PC-3 (cell line): ENCODE results near the gene ZNF716. TPM values are rescaled to one million over a fixed set of nuclear protein-coding genes. Genes with fewer than 3 reads are reported as not detected.
"Not testable (repeated sequence)": the region's sequence is repeated elsewhere in the genome, so short reads cannot be mapped to it uniquely, and the experiment has no call there.

Source experiments
- ATAC-seq: fragments of 200-7000 bp; cut with Tn5 transposase; 2 replicates; pipeline ENCODE4 v1.9.1; 2020; ENCODE audit warnings: mild to moderate bottlenecking, moderate library complexity
- Bru-seq: library from RNA; stranded (reverse); fragments of 400-500 nt; gene quantifications from one replicate; lab custom pipeline; 2021; lab: Mats Ljungman, UMichigan
- BruChase-seq, 2 experiments: library from RNA; stranded (reverse); fragments of 400-500 nt; gene quantifications; one replicate each; lab custom pipeline; 2021; lab: Mats Ljungman, UMichigan
- BruUV-seq: library from RNA; stranded (reverse); fragments of 400-500 nt; replicated peaks from 2 replicates; lab custom pipeline; 2021; lab: Mats Ljungman, UMichigan
- CTCF ChIA-PET: fragments of 300-600 bp; sonication (Branson Sonifier 250); formaldehyde crosslinking; loops from one replicate; lab custom pipeline; 2022; ENCODE audit warnings: antibody characterized with exemption; lab: Charles Lee
- POLR2A ChIA-PET: fragments of 300-600 bp; sonication (Branson Sonifier 250); formaldehyde crosslinking; loops from one replicate; lab custom pipeline; 2022; ENCODE audit warnings: antibody characterized with exemption; ENCODE audit not compliant: unreplicated experiment; lab: Charles Lee
- DNase-seq: peaks from one replicate; pipeline ENCODE4 v3.0.0-alpha.2; 2015
- H2AFZ ChIP-seq: fragments of 300-600 bp; sonication (generic); 2 replicates; pipeline ENCODE4 v1.6.0; 2016; ENCODE audit warnings: antibody characterized with exemption, low read length
- H3F3A ChIP-seq: fragments of 300-600 bp; sonication (generic); one replicate; pipeline ENCODE4 v1.6.0; 2017; ENCODE audit warnings: antibody characterized with exemption, low read length, control low read depth, mild to moderate bottlenecking; ENCODE audit not compliant: unreplicated experiment
- H3K27ac ChIP-seq: fragments of 300-600 bp; sonication (generic); 2 replicates; pipeline ENCODE4 v1.5.1; 2016; ENCODE audit warnings: mild to moderate bottlenecking, low read length
- H3K27me3 ChIP-seq: fragments of 300-600 bp; sonication (generic); 2 replicates; pipeline ENCODE4 v1.6.1; 2016; ENCODE audit warnings: low read length, mixed read lengths
- H3K36me3 ChIP-seq: fragments of 300-600 bp; sonication (generic); 2 replicates; pipeline ENCODE4 v1.6.1; 2016; ENCODE audit warnings: low read depth, mixed run types, low read length, mixed read lengths
- H3K4me1 ChIP-seq: fragments of 300-600 bp; sonication (generic); 2 replicates; pipeline ENCODE4 v1.5.1; 2016; ENCODE audit warnings: low read length; ENCODE audit not compliant: insufficient read depth
- H3K4me2 ChIP-seq: fragments of 300-600 bp; sonication (generic); 2 replicates; pipeline ENCODE4 v1.6.0; 2016; ENCODE audit warnings: low read length
- H3K4me3 ChIP-seq: fragments of 300-600 bp; sonication (generic); 2 replicates; pipeline ENCODE4 v1.5.1; 2016; ENCODE audit warnings: mild to moderate bottlenecking, low read length, mixed read lengths
- H3K79me2 ChIP-seq: fragments of 300-600 bp; sonication (generic); 2 replicates; pipeline ENCODE4 v1.6.1; 2017; ENCODE audit warnings: low read length, mixed read lengths
- H3K9ac ChIP-seq: fragments of 300-600 bp; sonication (generic); 2 replicates; pipeline ENCODE4 v1.6.0; 2016; ENCODE audit warnings: mild to moderate bottlenecking, low read length
- H3K9me2 ChIP-seq: fragments of 300-600 bp; sonication (generic); replicated peaks from 2 replicates; pipeline ENCODE4 v1.6.1; 2016; ENCODE audit warnings: mixed run types, low read length, mixed read lengths
- H3K9me3 ChIP-seq: fragments of 300-600 bp; sonication (generic); 2 replicates; pipeline ENCODE4 v1.6.1; 2016; ENCODE audit warnings: low read length, mixed read lengths
- H4K20me1 ChIP-seq: fragments of 300-600 bp; sonication (generic); 2 replicates; pipeline ENCODE4 v1.6.1; 2016; ENCODE audit warnings: low read length, mixed read lengths
- EZH2 ChIP-seq: fragments of 300-600 bp; sonication (generic); IDR thresholded peaks from one replicate; pipeline ENCODE4 v1.6.1; 2017; ENCODE audit warnings: antibody characterized with exemption, mild to moderate bottlenecking, low read length; ENCODE audit not compliant: unreplicated experiment
- EZH2phosphoT487 ChIP-seq: fragments of 300-600 bp; sonication (generic); IDR thresholded peaks from 2 replicates; pipeline ENCODE4 v1.6.1; 2018; ENCODE audit warnings: mild to moderate bottlenecking, antibody characterized with exemption, low read length, borderline replicate concordance
- intact Hi-C: fragments of 100-400 bp; cut with micrococcal nuclease; formaldehyde crosslinking; loops from 2 replicates; pipeline ENCODE4 v1.9.0; 2023
- long read RNA-seq: library from polyadenylated mRNA; unstranded; transcript quantifications from one replicate; pipeline ENCODE4 v2.0.0, GENCODE V29; 2021; ENCODE audit not compliant: unreplicated experiment
- total RNA-seq: library from RNA; depleted of rRNA; stranded (reverse); fragments of >200 nt; gene quantifications from 2 replicates; pipeline ENCODE4 v1.2.3, GENCODE V29; 2014; rRNA removed
- TF ChIP-seq, protein P1 (sequence below): fragments of 300-600 bp; sonication (generic); conservative IDR thresholded peaks from 2 replicates; pipeline ENCODE4 v1.5.1; 2017; ENCODE audit warnings: antibody characterized with exemption, low read depth, mild to moderate bottlenecking, low read length

ZNF716 gene
- 0.06 TPM in 1 of 2 replicates, not detected in the other for total RNA-seq
- not detected for Bru-seq, nascent RNA
- BruChase-seq, experiment 1, labeled RNA remaining after a 6-hour chase, result not detected
- not detected for BruChase-seq, experiment 2, labeled RNA remaining after a 2-hour chase
- long read RNA-seq, result 0 reads

DNA sequence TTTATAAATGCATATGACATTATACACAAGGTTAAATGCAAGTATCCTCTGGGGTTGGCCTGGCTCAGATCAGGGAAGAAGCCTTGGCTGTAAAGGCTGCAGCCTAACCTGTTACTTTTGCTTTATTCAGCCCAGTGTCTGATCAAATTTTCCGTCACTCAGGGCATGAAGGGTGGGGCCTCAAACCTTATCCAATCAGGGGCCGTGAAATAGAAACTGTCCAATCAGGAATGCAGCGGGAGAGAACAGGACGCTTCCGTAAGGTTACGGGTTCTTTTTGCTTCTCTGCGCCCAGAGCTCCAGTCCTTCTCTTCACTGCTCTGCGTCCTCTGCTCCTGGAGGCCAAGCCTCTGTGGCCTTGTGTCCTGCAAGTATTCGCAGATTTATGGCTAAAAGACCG lies at the start of gene ZNF716:
Gene ZNF716, plus strand, starts transcription at position 274 of the 400 bp plus-strand sequence. Its CDS starts 112 bp downstream, at position 386.
- Histone ChIP-seq H3K36me3 (no peaks in the 10 kb centered on the region), H3K4me3 (no peak within 1 kb of the TSS), H3K9ac (no peak within 1 kb of the TSS), H3K79me2 (no peaks in the 10 kb centered on the region), H3K9me2 (no peaks in the 10 kb centered on the region), H3K4me2 (no peak within 1 kb of the TSS), H2AFZ (no peak within 1 kb of the TSS), H3K27ac (no peak within 1 kb of the TSS), H3F3A (no peaks in the 10 kb centered on the region), H3K9me3 (no peaks in the 10 kb centered on the region; the same call in 1 of the 2 replicates), H3K4me1 (no peaks in the 10 kb centered on the region), H4K20me1 (no peaks in the 10 kb centered on the region), H3K27me3 (no peaks in the 10 kb centered on the region)
- DNase-seq, result no peak
- POLR2A ChIA-PET, result no interaction called here
- TF ChIP-seq EZH2 (no peak), EZH2phosphoT487 (no peak)
- TF ChIP-seq, protein P1, sequence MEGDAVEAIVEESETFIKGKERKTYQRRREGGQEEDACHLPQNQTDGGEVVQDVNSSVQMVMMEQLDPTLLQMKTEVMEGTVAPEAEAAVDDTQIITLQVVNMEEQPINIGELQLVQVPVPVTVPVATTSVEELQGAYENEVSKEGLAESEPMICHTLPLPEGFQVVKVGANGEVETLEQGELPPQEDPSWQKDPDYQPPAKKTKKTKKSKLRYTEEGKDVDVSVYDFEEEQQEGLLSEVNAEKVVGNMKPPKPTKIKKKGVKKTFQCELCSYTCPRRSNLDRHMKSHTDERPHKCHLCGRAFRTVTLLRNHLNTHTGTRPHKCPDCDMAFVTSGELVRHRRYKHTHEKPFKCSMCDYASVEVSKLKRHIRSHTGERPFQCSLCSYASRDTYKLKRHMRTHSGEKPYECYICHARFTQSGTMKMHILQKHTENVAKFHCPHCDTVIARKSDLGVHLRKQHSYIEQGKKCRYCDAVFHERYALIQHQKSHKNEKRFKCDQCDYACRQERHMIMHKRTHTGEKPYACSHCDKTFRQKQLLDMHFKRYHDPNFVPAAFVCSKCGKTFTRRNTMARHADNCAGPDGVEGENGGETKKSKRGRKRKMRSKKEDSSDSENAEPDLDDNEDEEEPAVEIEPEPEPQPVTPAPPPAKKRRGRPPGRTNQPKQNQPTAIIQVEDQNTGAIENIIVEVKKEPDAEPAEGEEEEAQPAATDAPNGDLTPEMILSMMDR, result no peak
- no peak for ATAC-seq
- CTCF ChIA-PET, result no interaction called here
- BruUV-seq, result no TSS peak
- intact Hi-C loops, result no loop called here

DNA sequence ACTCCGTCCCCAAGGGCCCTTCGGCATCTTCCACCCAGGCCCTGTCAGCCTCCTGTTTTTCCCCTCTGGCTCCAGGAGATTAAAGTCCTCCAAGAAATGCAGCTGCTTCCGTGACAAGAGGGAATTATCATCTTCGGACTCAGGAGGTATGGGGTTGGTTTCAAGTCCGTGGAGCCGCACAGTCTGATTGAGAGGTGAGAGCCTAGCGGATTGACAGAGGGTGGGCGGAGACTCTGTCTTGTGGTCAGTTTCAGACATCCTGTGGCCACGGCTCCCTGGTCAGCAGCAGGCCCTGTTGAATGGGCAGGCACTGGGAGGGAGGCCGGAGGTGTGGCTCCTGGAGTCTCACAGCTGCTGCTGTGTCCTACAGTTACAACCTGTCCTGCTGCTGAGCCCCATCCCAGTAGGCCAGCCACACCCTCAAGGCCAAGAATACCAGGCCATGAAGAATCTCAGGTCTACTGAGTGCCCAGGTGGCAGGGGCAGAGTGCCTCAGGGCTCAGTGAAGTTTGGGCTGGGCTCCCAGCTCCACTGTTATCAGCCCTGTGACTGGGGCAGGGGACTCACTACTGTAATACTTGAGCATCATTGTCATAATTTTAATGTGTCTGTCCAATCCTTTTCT lies 49.3 kb upstream of the ZNF716 start:
- ATAC-seq, result no peak
- intact Hi-C loops, result no loop called here

DNA sequence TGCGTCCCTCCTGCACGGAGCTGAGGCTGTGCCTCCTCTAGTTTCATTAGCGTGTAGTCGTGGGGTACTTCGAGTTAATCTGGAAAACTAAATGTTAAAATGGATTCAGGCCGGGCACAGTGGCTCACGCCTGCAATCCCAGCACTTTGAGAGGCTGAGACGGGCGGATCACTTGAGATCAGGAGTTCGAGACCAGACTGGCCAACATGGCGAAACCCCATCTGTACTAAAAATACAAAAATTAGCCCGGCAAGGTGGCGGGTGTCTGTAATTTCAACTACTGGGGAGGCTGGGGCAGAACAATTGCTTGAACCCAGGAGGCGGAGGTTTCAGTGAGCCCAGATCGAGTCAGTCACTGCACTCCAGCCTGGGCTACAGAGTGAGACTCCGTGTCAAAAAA lies 46.9 kb upstream of the ZNF716 start:
- H3K4me3 ChIP-seq, DNase-seq, H2AFZ ChIP-seq, CTCF ChIA-PET, H3K9ac ChIP-seq, H3K27ac ChIP-seq, H3K36me3 ChIP-seq, ATAC-seq, BruUV-seq, H3K4me1 ChIP-seq, H4K20me1 ChIP-seq, H3K4me2 ChIP-seq, H3F3A ChIP-seq, H3K27me3 ChIP-seq, intact Hi-C loops, H3K79me2 ChIP-seq, POLR2A ChIA-PET, H3K9me3 ChIP-seq, H3K9me2 ChIP-seq: not testable (repeated sequence)

More for the DNA sequence above, 49.3 kb upstream of the ZNF716 start:
- Histone ChIP-seq H3K36me3 (no peaks in the 10 kb centered on the region), H3K4me1 (no peaks in the 10 kb centered on the region), H3K27ac (no peak overlapping the region), H3K27me3 (no peaks in the 10 kb centered on the region), H3F3A (no peaks in the 10 kb centered on the region), H3K4me2 (no peak overlapping the region), H3K4me3 (no peak overlapping the region), H3K9me2 (no peaks in the 10 kb centered on the region), H3K9ac (no peak overlapping the region), H3K79me2 (no peaks in the 10 kb centered on the region), H4K20me1 (no peaks in the 10 kb centered on the region), H3K9me3 (no peaks in the 10 kb centered on the region), H2AFZ (no peak overlapping the region)
- CTCF ChIA-PET, result no interaction called here
- POLR2A ChIA-PET, result no interaction called here
- DNase-seq, result no peak
- no peak for TF ChIP-seq EZH2
- TF ChIP-seq, protein P1, result no peak
- no peak for TF ChIP-seq EZH2phosphoT487
- BruUV-seq, result no TSS peak
